NB4 (cell line): ENCODE results near the gene PRKAG3.

Source experiments
- POLR2A ChIP-seq: IDR thresholded peaks from 2 replicates; pipeline ENCODE4 v1.6.1; 2011; ENCODE audit warnings: mild to moderate bottlenecking; ENCODE audit not compliant: insufficient read length; ENCODE audit errors: extremely low read depth
- TF ChIP-seq, protein P1 (sequence below): IDR thresholded peaks from one replicate; pipeline ENCODE4 v1.5.1; 2012; ENCODE audit warnings: low read depth, low read length
- TF ChIP-seq, protein P2 (sequence below): IDR thresholded peaks from 2 replicates; pipeline ENCODE4 v1.6.1; 2011; ENCODE audit warnings: low read depth, low read length

DNA sequence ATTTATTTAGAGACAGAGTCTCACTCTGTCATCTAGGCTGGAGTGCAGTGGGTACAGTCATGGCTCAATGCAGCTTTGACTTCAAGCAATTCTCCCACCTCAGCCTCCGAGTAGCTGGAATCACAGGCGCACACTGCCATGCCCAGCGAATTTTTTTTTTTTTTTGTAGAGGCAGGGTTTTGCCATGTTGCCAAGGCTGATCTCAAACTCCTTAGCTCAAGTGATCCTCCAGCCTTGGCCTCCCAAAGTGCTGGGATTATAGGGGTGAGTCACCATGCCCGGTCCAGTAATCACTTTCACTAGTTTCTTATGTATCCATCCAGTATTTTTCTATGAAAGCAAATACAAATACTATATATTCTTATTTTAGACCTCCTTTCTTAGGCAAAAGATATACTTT is 24.0 kb downstream of the PRKAG3 start:
- TF ChIP-seq, protein P1, sequence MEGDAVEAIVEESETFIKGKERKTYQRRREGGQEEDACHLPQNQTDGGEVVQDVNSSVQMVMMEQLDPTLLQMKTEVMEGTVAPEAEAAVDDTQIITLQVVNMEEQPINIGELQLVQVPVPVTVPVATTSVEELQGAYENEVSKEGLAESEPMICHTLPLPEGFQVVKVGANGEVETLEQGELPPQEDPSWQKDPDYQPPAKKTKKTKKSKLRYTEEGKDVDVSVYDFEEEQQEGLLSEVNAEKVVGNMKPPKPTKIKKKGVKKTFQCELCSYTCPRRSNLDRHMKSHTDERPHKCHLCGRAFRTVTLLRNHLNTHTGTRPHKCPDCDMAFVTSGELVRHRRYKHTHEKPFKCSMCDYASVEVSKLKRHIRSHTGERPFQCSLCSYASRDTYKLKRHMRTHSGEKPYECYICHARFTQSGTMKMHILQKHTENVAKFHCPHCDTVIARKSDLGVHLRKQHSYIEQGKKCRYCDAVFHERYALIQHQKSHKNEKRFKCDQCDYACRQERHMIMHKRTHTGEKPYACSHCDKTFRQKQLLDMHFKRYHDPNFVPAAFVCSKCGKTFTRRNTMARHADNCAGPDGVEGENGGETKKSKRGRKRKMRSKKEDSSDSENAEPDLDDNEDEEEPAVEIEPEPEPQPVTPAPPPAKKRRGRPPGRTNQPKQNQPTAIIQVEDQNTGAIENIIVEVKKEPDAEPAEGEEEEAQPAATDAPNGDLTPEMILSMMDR = no peak
- no peak for TF ChIP-seq POLR2A
- TF ChIP-seq, protein P2, sequence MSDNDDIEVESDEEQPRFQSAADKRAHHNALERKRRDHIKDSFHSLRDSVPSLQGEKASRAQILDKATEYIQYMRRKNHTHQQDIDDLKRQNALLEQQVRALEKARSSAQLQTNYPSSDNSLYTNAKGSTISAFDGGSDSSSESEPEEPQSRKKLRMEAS = no peak
